SK-N-SH (cell line): Measurements from ENCODE around the gene AHRR.

Source experiments
- CTCF ChIP-seq: fragments of 200-600 bp; sonication (generic); IDR thresholded peaks from 2 replicates; pipeline ENCODE4 v1.6.1; 2017; ENCODE audit warnings: antibody characterized with exemption, mild to moderate bottlenecking, moderate library complexity
- GABPA ChIP-seq: IDR thresholded peaks from 2 replicates; pipeline ENCODE4 v1.4.0; 2012; ENCODE audit warnings: low read depth, mild to moderate bottlenecking
- JUND ChIP-seq: IDR thresholded peaks from 2 replicates; pipeline ENCODE4 v1.4.0; 2012
- RAD21 ChIP-seq: IDR thresholded peaks from 2 replicates; pipeline ENCODE4 v1.6.1; 2012; ENCODE audit warnings: mild to moderate bottlenecking, low read length
- TAF1 ChIP-seq: IDR thresholded peaks from 2 replicates; pipeline ENCODE4 v1.6.1; 2012; ENCODE audit warnings: low read depth, mild to moderate bottlenecking, low read length, moderate library complexity, borderline replicate concordance

GRCh38 chr5:458547-459353 is 137.2 kb downstream of the AHRR start:
- TF ChIP-seq GABPA = no peak
- no peak for TF ChIP-seq TAF1
- no peak for TF ChIP-seq CTCF
- no peak for TF ChIP-seq JUND
- no peak for TF ChIP-seq RAD21
